IMR-90 (cell line): Measurements from ENCODE around the gene SATL1. TPM values are rescaled to one million over a fixed set of nuclear protein-coding genes. Genes with fewer than 3 reads are reported as not detected.

Source experiments
- ATAC-seq: fragments of 200-7000 bp; cut with Tn5 transposase; 2 replicates; pipeline ENCODE4 v1.9.1; 2020; ENCODE audit warnings: low read depth, mild to moderate bottlenecking, moderate library complexity
- BruUV-seq: library from RNA; stranded (reverse); fragments of 400-500 nt; replicated peaks from 2 replicates; lab custom pipeline; 2021; lab: Mats Ljungman, UMichigan
- CTCF ChIA-PET: fragments of 300-600 bp; formaldehyde crosslinking; extraction: SDS; loops from one replicate; lab custom pipeline; 2021; ENCODE audit warnings: antibody characterized with exemption; lab: Yijun Ruan, JAX
- POLR2A ChIA-PET: fragments of 300-600 bp; sonication (Branson Sonifier 250); formaldehyde crosslinking; loops from one replicate; lab custom pipeline; 2022; ENCODE audit warnings: antibody characterized with exemption; ENCODE audit not compliant: unreplicated experiment; lab: Charles Lee
- DNase-seq: peaks from one replicate; pipeline ENCODE4 v3.0.0; 2013
- H2AFZ ChIP-seq: replicated peaks from 2 replicates; pipeline ENCODE3; 2013; ENCODE audit warnings: low read length, mild to moderate bottlenecking; ENCODE audit not compliant: poor library complexity
- H2AK5ac ChIP-seq: 2 replicates; pipeline ENCODE4 v1.6.1; 2013; ENCODE audit warnings: low read depth, low read length, inconsistent platforms
- H2AK9ac ChIP-seq: replicated peaks from 2 replicates; pipeline ENCODE3; 2013; ENCODE audit warnings: mild to moderate bottlenecking, low read depth, low read length, moderate library complexity; ENCODE audit not compliant: poor library complexity
- H2BK120ac ChIP-seq: 2 replicates; pipeline ENCODE4 v1.6.1; 2013; ENCODE audit warnings: low read depth, low read length, inconsistent platforms
- H2BK15ac ChIP-seq: 3 replicates; pipeline ENCODE4 v1.6.1; 2013; ENCODE audit warnings: low read depth, low read length, inconsistent platforms
- H2BK20ac ChIP-seq: 2 replicates; pipeline ENCODE4 v1.6.1; 2013; ENCODE audit warnings: low read depth, mild to moderate bottlenecking, inconsistent platforms, low read length, moderate library complexity
- H2BK5ac ChIP-seq: 2 replicates; pipeline ENCODE4 v1.6.1; 2013; ENCODE audit warnings: mild to moderate bottlenecking, low read depth, low read length, inconsistent platforms; ENCODE audit not compliant: poor library complexity, severe bottlenecking
- H3K14ac ChIP-seq: replicated peaks from 2 replicates; pipeline ENCODE4 v1.6.1; 2013; ENCODE audit warnings: low read depth, low read length, inconsistent platforms
- H3K18ac ChIP-seq: 2 replicates; pipeline ENCODE4 v1.6.1; 2013; ENCODE audit warnings: low read depth, low read length, control low read depth
- H3K23ac ChIP-seq: 2 replicates; pipeline ENCODE4 v1.6.1; 2013; ENCODE audit warnings: low read depth, low read length, inconsistent platforms
- H3K27ac ChIP-seq: 2 replicates; pipeline ENCODE4 v1.5.1; 2013; ENCODE audit warnings: mild to moderate bottlenecking, control low read depth, low read length; ENCODE audit not compliant: insufficient read depth
- H3K27me3 ChIP-seq: 2 replicates; pipeline ENCODE4 v1.6.1; 2013; ENCODE audit warnings: low read length; ENCODE audit not compliant: control insufficient read depth, insufficient read depth
- H3K36me3 ChIP-seq: 2 replicates; pipeline ENCODE4 v1.6.1; 2013; ENCODE audit warnings: low read length, mixed read lengths; ENCODE audit not compliant: control insufficient read depth, insufficient read depth
- H3K4ac ChIP-seq: 2 replicates; pipeline ENCODE4 v1.6.1; 2013; ENCODE audit warnings: low read depth, low read length, inconsistent platforms
- H3K4me1 ChIP-seq: 2 replicates; pipeline ENCODE4 v1.6.1; 2013; ENCODE audit warnings: low read length, mixed read lengths; ENCODE audit not compliant: control insufficient read depth, insufficient read depth
- H3K4me2 ChIP-seq: 2 replicates; pipeline ENCODE4 v1.6.1; 2013; ENCODE audit warnings: low read depth, mild to moderate bottlenecking, control low read depth, low read length, moderate library complexity
- H3K4me3 ChIP-seq: 2 replicates; pipeline ENCODE4 v1.5.1; 2013; ENCODE audit warnings: low read depth, mild to moderate bottlenecking, control low read depth, low read length, moderate library complexity; ENCODE audit not compliant: insufficient read depth
- H3K56ac ChIP-seq: 2 replicates; pipeline ENCODE4 v1.6.1; 2013; ENCODE audit warnings: low read length, inconsistent platforms; ENCODE audit not compliant: insufficient read depth; ENCODE audit errors: extremely low read depth
- H3K79me1 ChIP-seq, 2 experiments: 2 replicates each; pipeline ENCODE4 v1.6.1; 2013; ENCODE audit warnings: low read length in 2 of 2, inconsistent platforms in 1 of 2, low read depth in 1 of 2
- H3K9ac ChIP-seq: 2 replicates; pipeline ENCODE4 v1.6.1; 2013; ENCODE audit warnings: low read depth, low read length, control low read depth
- H3K9me1 ChIP-seq: 2 replicates; pipeline ENCODE4 v1.6.1; 2013; ENCODE audit warnings: low read length, inconsistent platforms; ENCODE audit not compliant: insufficient read depth
- H3K9me3 ChIP-seq: 2 replicates; pipeline ENCODE4 v1.6.1; 2013; ENCODE audit warnings: low read length; ENCODE audit not compliant: control insufficient read depth, insufficient read depth
- H4K20me1 ChIP-seq: 2 replicates; pipeline ENCODE4 v1.6.1; 2013; ENCODE audit warnings: low read length, inconsistent platforms; ENCODE audit not compliant: insufficient read depth
- H4K5ac ChIP-seq: 2 replicates; pipeline ENCODE4 v1.6.1; 2013; ENCODE audit warnings: mild to moderate bottlenecking, low read depth, low read length, control low read depth
- H4K8ac ChIP-seq, 2 experiments: 2 replicates each; pipeline ENCODE4 v1.6.1; 2013; ENCODE audit warnings: low read depth in 2 of 2, low read length in 2 of 2, control low read depth in 1 of 2, inconsistent platforms in 1 of 2
- H4K91ac ChIP-seq: 2 replicates; pipeline ENCODE4 v1.6.1; 2013; ENCODE audit warnings: low read depth, low read length, inconsistent platforms; ENCODE audit not compliant: insufficient read depth
- BHLHE40 ChIP-seq: fragments of 150-350 bp; IDR thresholded peaks from 2 replicates; pipeline ENCODE4 v1.6.1; 2016; ENCODE audit warnings: mild to moderate bottlenecking, low read depth, low read length
- CHD1 ChIP-seq: IDR thresholded peaks from 2 replicates; pipeline ENCODE4 v1.6.1; 2012; ENCODE audit warnings: low read depth, low read length, improper control_type of control experiment
- MAFK ChIP-seq: IDR thresholded peaks from 2 replicates; pipeline ENCODE4 v1.6.1; 2012; ENCODE audit warnings: low read depth, low read length, improper control_type of control experiment
- MXI1 ChIP-seq: IDR thresholded peaks from 2 replicates; pipeline ENCODE4 v1.6.1; 2012; ENCODE audit warnings: low read depth, mild to moderate bottlenecking, low read length, moderate library complexity, borderline replicate concordance
- POLR2A ChIP-seq: IDR thresholded peaks from 2 replicates; pipeline ENCODE4 v1.6.1; 2012; ENCODE audit warnings: mild to moderate bottlenecking, low read depth, low read length
- RAD21 ChIP-seq: IDR thresholded peaks from 2 replicates; pipeline ENCODE4 v1.6.1; 2012; ENCODE audit warnings: low read length, improper control_type of control experiment
- RFX5 ChIP-seq: IDR thresholded peaks from 2 replicates; pipeline ENCODE4 v1.8.0; 2012; ENCODE audit warnings: low read depth, mild to moderate bottlenecking, low read length, moderate library complexity
- SMC3 ChIP-seq: fragments of 150-350 bp; IDR thresholded peaks from 2 replicates; pipeline ENCODE4 v1.6.1; 2016; ENCODE audit warnings: low read depth, mild to moderate bottlenecking, antibody characterized with exemption, low read length, moderate library complexity
- WGBS, 2 experiments: methylation state at CpG; one replicate each; pipeline versions ENCODE4 v1.1.5 to v1.1.7; 2013; ENCODE audit warnings: missing lambda C conversion rate in 2 of 2; ENCODE audit not compliant: insufficient read length in 1 of 2; ENCODE audit errors: extremely low coverage in 2 of 2; 5-methylcytosine and 5-hydroxymethylcytosine counted together
- dilution Hi-C: fragments of 300-500 bp; cut with HindIII; formaldehyde crosslinking; loops from one replicate; pipeline ENCODE4 v1.14.3; 2018; ENCODE audit warnings: low sequenced_read_pairs; ENCODE audit not compliant: unreplicated experiment
- in situ Hi-C: fragments of 300-500 bp; cut with MboI; formaldehyde crosslinking; loops from 3 replicates; pipeline ENCODE4 v1.14.3; 2019; ENCODE audit warnings: low sequenced_read_pairs, inconsistent platforms, mixed read lengths
- intact Hi-C: fragments of 100-400 bp; cut with micrococcal nuclease; formaldehyde crosslinking; loops from 2 replicates; pipeline ENCODE4 v1.10.0; 2022
- polyA plus RNA-seq, 3 experiments: library from polyadenylated mRNA; depleted of rRNA; stranded (reverse); fragments of >200 nt; gene quantifications; 2 replicates each; pipeline ENCODE4 v1.2.3, GENCODE V29; 2012; ENCODE audit warnings: low replicate concordance in 1 of 3
- total RNA-seq: library from RNA; depleted of rRNA; stranded (reverse); fragments of >200 nt; gene quantifications from 2 replicates; pipeline ENCODE4 v1.2.3, GENCODE V29; 2012
- TF ChIP-seq, protein P1 (sequence below): fragments of 150-350 bp; IDR thresholded peaks from 2 replicates; pipeline ENCODE4 v1.6.1; 2016; ENCODE audit warnings: low read depth, mild to moderate bottlenecking, low read length, moderate library complexity, borderline replicate concordance
- TF ChIP-seq, protein P2 (sequence below): conservative IDR thresholded peaks from 2 replicates; pipeline ENCODE4 v1.5.1; 2012; ENCODE audit warnings: mild to moderate bottlenecking, low read depth, low read length, improper control_type of control experiment

SATL1 gene
- total and polyA plus RNA-seq, 2 of the 4 experiments (the other 2 are of a cell fraction) = not detected

DNA sequence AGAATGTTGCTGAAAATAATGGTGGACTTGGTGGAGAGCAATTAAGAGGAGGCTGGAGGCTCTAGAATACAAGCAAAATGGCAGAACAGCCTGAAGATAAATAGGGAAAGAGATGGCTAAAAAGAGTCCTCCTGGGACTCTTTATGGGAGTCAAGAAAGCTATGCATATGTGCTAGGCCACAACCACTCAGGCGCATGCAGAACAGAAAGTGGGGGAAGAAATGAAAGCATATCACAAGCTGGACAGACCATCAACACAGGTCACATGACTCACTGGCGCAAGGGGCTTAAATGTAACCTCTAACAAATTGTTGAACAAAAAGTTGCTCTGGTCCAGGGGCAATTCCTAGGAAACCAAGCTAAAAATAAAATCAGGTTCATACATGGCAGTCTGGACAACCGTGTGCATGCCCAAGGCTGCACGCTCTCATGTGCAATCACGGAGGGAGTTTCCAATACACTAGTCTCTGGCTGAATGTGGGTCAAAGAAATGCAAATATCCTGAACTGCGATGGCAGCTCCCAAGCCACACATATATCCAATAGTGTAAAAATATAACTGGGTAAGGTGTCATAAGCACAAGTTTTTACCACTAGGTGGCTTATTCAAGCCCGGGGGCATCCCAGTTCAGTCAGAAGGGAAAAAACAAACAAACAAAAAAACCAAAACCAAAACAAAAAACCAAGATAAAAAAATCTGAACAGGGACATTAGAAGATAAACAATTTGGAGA lies 45.6 kb upstream of the SATL1 start:
- H4K5ac ChIP-seq = no peak overlapping the region
- no peak overlapping the region for H3K4me3 ChIP-seq
- no peak overlapping the region for H3K4ac ChIP-seq
- no peaks in the 10 kb centered on the region for H3K27me3 ChIP-seq
- no peak overlapping the region for H3K4me2 ChIP-seq
- ChIA-PET CTCF (no interaction called here), POLR2A (no interaction called here)
- dilution Hi-C loops = no loop called here
- H3K4me1 ChIP-seq = no peaks in the 10 kb centered on the region
- H2BK5ac ChIP-seq = no peak overlapping the region
- no peaks in the 10 kb centered on the region for H3K9me1 ChIP-seq
- ATAC-seq (no peak), DNase-seq (no peak)
- no peak overlapping the region for H4K8ac ChIP-seq
- H4K20me1 ChIP-seq = no peaks in the 10 kb centered on the region
- no peaks in the 10 kb centered on the region for H3K79me1 ChIP-seq
- no peak overlapping the region for H2BK15ac ChIP-seq
- no peak overlapping the region for H3K9ac ChIP-seq
- H2BK20ac ChIP-seq = no peak overlapping the region
- no peak overlapping the region for H2AFZ ChIP-seq
- H3K18ac ChIP-seq = no peak overlapping the region
- 83% methylated on average over 1 of the region's 7 CpGs; no CpG with 5 or more reads in 1 of the 2 experiments for WGBS, 2 experiments
- no TSS peak for BruUV-seq
- no peak overlapping the region for H3K27ac ChIP-seq
- TF ChIP-seq MXI1 (no peak), RAD21 (no peak), BHLHE40 (no peak), POLR2A (no peak), RFX5 (no peak), MAFK (no peak), SMC3 (no peak), CHD1 (no peak)
- TF ChIP-seq, protein P1, sequence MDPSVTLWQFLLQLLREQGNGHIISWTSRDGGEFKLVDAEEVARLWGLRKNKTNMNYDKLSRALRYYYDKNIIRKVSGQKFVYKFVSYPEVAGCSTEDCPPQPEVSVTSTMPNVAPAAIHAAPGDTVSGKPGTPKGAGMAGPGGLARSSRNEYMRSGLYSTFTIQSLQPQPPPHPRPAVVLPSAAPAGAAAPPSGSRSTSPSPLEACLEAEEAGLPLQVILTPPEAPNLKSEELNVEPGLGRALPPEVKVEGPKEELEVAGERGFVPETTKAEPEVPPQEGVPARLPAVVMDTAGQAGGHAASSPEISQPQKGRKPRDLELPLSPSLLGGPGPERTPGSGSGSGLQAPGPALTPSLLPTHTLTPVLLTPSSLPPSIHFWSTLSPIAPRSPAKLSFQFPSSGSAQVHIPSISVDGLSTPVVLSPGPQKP = no peak
- TF ChIP-seq, protein P2, sequence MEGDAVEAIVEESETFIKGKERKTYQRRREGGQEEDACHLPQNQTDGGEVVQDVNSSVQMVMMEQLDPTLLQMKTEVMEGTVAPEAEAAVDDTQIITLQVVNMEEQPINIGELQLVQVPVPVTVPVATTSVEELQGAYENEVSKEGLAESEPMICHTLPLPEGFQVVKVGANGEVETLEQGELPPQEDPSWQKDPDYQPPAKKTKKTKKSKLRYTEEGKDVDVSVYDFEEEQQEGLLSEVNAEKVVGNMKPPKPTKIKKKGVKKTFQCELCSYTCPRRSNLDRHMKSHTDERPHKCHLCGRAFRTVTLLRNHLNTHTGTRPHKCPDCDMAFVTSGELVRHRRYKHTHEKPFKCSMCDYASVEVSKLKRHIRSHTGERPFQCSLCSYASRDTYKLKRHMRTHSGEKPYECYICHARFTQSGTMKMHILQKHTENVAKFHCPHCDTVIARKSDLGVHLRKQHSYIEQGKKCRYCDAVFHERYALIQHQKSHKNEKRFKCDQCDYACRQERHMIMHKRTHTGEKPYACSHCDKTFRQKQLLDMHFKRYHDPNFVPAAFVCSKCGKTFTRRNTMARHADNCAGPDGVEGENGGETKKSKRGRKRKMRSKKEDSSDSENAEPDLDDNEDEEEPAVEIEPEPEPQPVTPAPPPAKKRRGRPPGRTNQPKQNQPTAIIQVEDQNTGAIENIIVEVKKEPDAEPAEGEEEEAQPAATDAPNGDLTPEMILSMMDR = no peak
- no peak overlapping the region for H3K14ac ChIP-seq
- H4K91ac ChIP-seq = no peak overlapping the region
- H2AK9ac ChIP-seq = no peak overlapping the region
- intact Hi-C loops = no loop called here
- H2AK5ac ChIP-seq = no peak overlapping the region
- no peak overlapping the region for H3K56ac ChIP-seq
- no peak overlapping the region for H2BK120ac ChIP-seq
- no peaks in the 10 kb centered on the region for H3K36me3 ChIP-seq
- in situ Hi-C loops = no loop called here
- no peaks in the 10 kb centered on the region for H3K9me3 ChIP-seq
- H3K23ac ChIP-seq = no peak overlapping the region
